Gastroesophageal sphincter (tissue), 4 donors: ENCODE data around the gene PANK4. TPM values are rescaled to one million over a fixed set of nuclear protein-coding genes. Genes with fewer than 3 reads are reported as not detected.
"Not testable (repeated sequence)": the region's sequence is repeated elsewhere in the genome, so short reads cannot be mapped to it uniquely, and the experiment has no call there.

Source experiments
- ATAC-seq: fragments of 150-250 bp; one replicate; pipeline ENCODE4 v1.9.1; 2016; ENCODE audit warnings: mild to moderate bottlenecking, moderate library complexity
- H3K27ac ChIP-seq, 4 donors: fragments of 200-600 bp; sonication (generic) in 3 of 4; 1 replicate in 3 of 4; 2 replicates in 1 of 4; pipeline ENCODE4 v1.5.1; 2016 to 2019
- H3K27me3 ChIP-seq: fragments of 200-600 bp; sonication (generic); one replicate; pipeline ENCODE4 v1.5.1; 2019
- H3K36me3 ChIP-seq, 2 donors: fragments of 200-600 bp; sonication (generic); one replicate each; pipeline ENCODE4 v1.5.1; 2019; ENCODE audit warnings: control low read depth in 1 of 2
- H3K4me1 ChIP-seq, 3 donors: fragments of 200-600 bp; sonication (generic); 1 replicate in 2 of 3; 2 replicates in 1 of 3; pipeline ENCODE4 v1.5.1; 2016 to 2019; ENCODE audit warnings: control low read depth in 2 of 3
- H3K4me3 ChIP-seq, 2 donors: fragments of 200-600 bp; sonication (generic); one replicate each; pipeline ENCODE4 v1.5.1; 2019; ENCODE audit warnings: mild to moderate bottlenecking in 1 of 2, moderate library complexity in 1 of 2
- H3K9me3 ChIP-seq, 3 donors: fragments of 200-600 bp; sonication (generic); one replicate each; pipeline ENCODE4 v1.5.1; 2017 to 2019; ENCODE audit warnings: control low read depth in 2 of 3
- EP300 ChIP-seq: sonication (generic); formaldehyde crosslinking; IDR thresholded peaks from one replicate; pipeline ENCODE4 v1.6.1; 2017; ENCODE audit warnings: antibody characterized with exemption, mild to moderate bottlenecking
- POLR2A ChIP-seq, 2 donors: fragments of 450-650 bp; IDR thresholded peaks; one replicate each; pipeline ENCODE4 v1.6.1; 2017; ENCODE audit warnings: antibody characterized with exemption in 2 of 2, mild to moderate bottlenecking in 2 of 2, moderate library complexity in 1 of 2
- POLR2AphosphoS5 ChIP-seq: sonication (generic); formaldehyde crosslinking; IDR thresholded peaks from one replicate; pipeline ENCODE4 v1.6.1; 2017; ENCODE audit warnings: antibody characterized with exemption
- WGBS, 2 donors: methylation state at CpG; one replicate each; pipeline ENCODE4 v1.1.5; 2018; ENCODE audit warnings: low coverage in 1 of 2; 5-methylcytosine and 5-hydroxymethylcytosine counted together
- total RNA-seq, 4 donors: library from RNA; depleted of rRNA; stranded (reverse); fragments of >200 nt; gene quantifications; one replicate each; pipeline ENCODE4 v1.1.0, GENCODE V29; 2016
- TF ChIP-seq, protein P1 (sequence below), 4 experiments: fragments of 200-600 bp in 2 of 4; fragments of 450-650 bp in 2 of 4; sonication (generic) in 1 of 4; IDR thresholded peaks; one replicate each; pipeline ENCODE4 v1.5.1; 2017 to 2019; ENCODE audit warnings: antibody characterized with exemption in 4 of 4, mild to moderate bottlenecking in 2 of 4, moderate library complexity in 2 of 4

PANK4 gene
- total RNA-seq = 10 to 100 TPM; 32.6 to 46.8 (median 34.0) TPM

DNA sequence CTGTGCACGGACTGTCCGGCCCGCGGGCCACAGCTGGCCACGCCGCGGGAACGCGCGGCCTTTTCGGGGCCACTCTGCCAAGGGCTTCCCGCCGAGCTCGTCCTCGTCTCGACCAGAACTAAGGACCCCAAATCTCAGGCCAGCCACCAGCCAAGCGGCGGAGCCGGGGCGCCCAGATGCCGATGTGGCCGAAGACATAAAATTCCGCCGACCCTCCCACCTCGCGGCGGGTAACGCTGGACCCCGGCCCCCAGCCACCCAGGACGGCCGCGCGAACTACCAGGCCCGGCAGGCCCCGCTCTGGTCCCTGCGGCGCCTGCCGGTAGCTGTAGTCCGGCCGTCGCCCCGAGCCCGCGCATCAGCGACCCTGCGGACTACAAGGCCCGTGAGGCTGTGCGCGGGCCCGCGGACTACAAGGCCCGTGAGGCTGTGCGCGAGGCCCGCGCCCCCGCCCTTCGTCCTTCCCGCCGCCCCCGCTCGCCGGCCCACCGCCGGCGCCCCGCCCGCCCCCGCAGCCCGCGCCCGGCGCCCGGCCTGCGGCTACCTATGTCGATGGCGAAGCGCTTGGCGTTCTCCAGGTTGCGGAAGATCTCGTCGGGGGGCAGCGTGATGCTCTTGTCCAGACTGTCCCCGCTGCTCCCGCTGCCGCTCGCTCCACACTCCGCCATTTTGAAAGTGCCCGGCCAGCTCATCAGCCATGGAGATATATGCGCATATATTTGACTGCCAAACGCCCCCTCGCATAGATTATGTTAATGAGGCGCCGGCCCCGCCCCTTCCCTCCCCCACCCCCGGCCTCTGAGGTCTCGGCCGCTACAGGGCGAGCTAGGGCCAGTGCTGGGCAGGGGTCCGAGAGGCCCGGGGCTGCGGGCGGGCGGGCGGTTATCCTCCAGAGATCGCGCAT, at the start of gene PANK4:
PANK4 (minus strand) TSS at position 677 of the 904 bp plus-strand sequence; CDS start at position 668, 9 bp downstream.
- peak within 1 kb of the TSS in 3 of 4 donors; percentile 82 to 94 (median 84) for H3K27ac ChIP-seq
- no peaks in the 10 kb centered on the region for H3K9me3 ChIP-seq
- no CpG with 5 or more reads among the region's 107 CpGs for WGBS, 2 donors
- H3K27me3 ChIP-seq = peaks cover 41% of the 10 kb centered on the region
- ATAC-seq = peak; percentile 97
- peaks cover 0 to 78% (median 41%) of the 10 kb centered on the region in 3 donors for H3K4me1 ChIP-seq
- peak within 1 kb of the TSS; percentile 78 to 89 for H3K4me3 ChIP-seq
- TF ChIP-seq EP300 = no peak
- peak; percentile 31 for TF ChIP-seq POLR2AphosphoS5
- TF ChIP-seq POLR2A (IDR thresholded peaks at IDR 0.05) = peak in 1 of 2 donors; percentile 50
- TF ChIP-seq, protein P1, sequence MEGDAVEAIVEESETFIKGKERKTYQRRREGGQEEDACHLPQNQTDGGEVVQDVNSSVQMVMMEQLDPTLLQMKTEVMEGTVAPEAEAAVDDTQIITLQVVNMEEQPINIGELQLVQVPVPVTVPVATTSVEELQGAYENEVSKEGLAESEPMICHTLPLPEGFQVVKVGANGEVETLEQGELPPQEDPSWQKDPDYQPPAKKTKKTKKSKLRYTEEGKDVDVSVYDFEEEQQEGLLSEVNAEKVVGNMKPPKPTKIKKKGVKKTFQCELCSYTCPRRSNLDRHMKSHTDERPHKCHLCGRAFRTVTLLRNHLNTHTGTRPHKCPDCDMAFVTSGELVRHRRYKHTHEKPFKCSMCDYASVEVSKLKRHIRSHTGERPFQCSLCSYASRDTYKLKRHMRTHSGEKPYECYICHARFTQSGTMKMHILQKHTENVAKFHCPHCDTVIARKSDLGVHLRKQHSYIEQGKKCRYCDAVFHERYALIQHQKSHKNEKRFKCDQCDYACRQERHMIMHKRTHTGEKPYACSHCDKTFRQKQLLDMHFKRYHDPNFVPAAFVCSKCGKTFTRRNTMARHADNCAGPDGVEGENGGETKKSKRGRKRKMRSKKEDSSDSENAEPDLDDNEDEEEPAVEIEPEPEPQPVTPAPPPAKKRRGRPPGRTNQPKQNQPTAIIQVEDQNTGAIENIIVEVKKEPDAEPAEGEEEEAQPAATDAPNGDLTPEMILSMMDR (IDR thresholded peaks at IDR 0.05) = peak in 3 of 4 experiments; percentile 23 to 37 (median 28)
- H3K36me3 ChIP-seq = peaks cover 0 to 5% of the 10 kb centered on the region in 2 donors

DNA sequence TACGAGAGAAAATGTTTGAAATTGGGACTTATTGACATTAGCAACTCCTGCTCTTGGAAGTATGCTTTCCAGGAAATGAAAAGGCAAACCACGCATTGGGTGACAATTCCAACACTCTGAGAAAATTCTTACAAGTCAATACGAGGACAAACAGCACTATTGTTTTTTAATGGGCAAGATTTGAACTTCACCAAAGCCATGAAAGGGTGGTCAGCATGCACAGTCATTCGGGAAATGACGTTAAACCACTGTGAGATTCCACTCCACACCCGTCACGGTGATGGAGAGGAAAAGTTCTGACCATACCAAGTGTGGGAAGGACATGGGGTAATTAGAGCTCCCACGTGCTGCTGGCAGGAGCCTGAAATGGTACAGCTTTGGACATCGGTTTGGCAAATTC, 48.0 kb upstream of the PANK4 start:
- H3K36me3 ChIP-seq = no peaks in the 10 kb centered on the region
- H3K4me1 ChIP-seq = peaks cover 0 to 17% (median 9%) of the 10 kb centered on the region in 3 donors
- no peak overlapping the region for H3K27ac ChIP-seq
- no peak for ATAC-seq
- TF ChIP-seq EP300 (no peak), POLR2A (IDR thresholded peaks at IDR 0.05) (no peak), POLR2AphosphoS5 (no peak)
- TF ChIP-seq, protein P1 (IDR thresholded peaks at IDR 0.05) = no peak
- H3K4me3 ChIP-seq = no peak overlapping the region
- H3K27me3 ChIP-seq = peaks cover 74% of the 10 kb centered on the region
- WGBS, 2 donors = 60 to 70% methylated on average over 3 to 6 of the region's 9 CpGs
- peaks cover 0 to 16% (median 0%) of the 10 kb centered on the region in 3 donors for H3K9me3 ChIP-seq

DNA sequence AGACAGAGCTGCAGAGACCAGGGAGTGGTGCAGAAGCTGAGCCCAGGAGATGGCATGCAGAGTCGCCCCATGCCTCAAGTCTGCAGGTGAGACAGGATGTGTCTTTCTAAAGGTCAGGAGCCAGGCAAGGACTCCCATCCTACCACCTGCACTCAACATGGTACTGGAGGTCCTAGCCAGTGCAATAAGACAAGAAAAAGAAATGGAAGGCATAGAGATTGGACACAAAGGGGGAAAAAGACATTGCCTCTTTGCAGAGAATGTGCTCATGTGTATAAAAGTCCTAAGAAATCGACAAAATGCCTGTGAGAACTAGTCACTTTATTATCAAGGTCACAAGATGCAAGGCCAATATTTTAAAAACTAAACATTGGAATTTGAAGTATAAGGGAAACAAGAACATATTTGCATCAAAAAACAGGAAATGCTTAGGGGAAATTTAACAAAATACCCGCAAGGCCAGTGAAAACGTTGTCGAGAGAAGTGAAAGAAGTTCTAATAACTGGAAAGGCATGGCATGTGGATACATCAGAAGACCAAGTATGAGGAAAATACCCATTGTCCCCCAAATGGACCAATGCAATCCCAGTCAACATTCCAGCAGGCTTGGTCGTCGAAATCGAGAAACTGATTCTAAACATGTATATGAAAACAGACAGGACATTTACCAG, 47.0 kb upstream of the PANK4 start:
- Histone ChIP-seq H3K9me3 (peaks cover 0 to 16% (median 0%) of the 10 kb centered on the region in 3 donors), H3K4me1 (peaks cover 0 to 17% (median 9%) of the 10 kb centered on the region in 3 donors), H3K27me3 (peaks cover 69% of the 10 kb centered on the region), H3K36me3 (no peaks in the 10 kb centered on the region), H3K27ac (no peak overlapping the region), H3K4me3 (no peak overlapping the region)
- WGBS, 2 donors = 81 to 92% methylated on average over 7 to 8 of the region's 8 CpGs
- ATAC-seq = no peak
- TF ChIP-seq POLR2AphosphoS5 (no peak), EP300 (no peak), POLR2A (IDR thresholded peaks at IDR 0.05) (no peak)
- TF ChIP-seq, protein P1 (IDR thresholded peaks at IDR 0.05) = no peak

DNA sequence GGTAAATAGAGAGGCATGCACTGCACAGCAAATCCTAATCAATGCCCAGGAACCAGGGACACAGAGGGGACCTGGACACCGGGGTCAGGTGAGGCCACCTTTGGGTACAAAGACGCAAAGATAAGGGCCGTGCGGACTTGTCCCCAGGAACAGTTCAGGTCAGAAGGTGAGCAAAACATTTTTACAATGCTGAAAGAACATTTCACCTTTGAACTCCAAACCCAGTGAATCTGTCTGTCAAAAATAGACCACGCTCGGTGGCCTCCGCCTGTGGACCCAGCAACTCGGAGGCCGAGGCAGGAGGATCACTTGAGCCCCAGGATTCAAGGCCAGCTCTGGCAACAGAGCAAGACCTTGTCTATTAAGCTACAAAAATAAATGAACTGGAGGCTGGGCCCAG, 45.0 kb upstream of the PANK4 start:
- Histone ChIP-seq H3K27me3 (peaks cover 64% of the 10 kb centered on the region), H3K27ac (no peak overlapping the region), H3K36me3 (no peaks in the 10 kb centered on the region), H3K4me1 (peaks cover 0 to 11% (median 7%) of the 10 kb centered on the region in 3 donors), H3K4me3 (no peak overlapping the region), H3K9me3 (peaks cover 0 to 16% (median 0%) of the 10 kb centered on the region in 3 donors)
- WGBS, 2 donors = 83 to 94% methylated on average over 3 to 9 of the region's 9 CpGs
- no peak for TF ChIP-seq EP300
- ATAC-seq = no peak

DNA sequence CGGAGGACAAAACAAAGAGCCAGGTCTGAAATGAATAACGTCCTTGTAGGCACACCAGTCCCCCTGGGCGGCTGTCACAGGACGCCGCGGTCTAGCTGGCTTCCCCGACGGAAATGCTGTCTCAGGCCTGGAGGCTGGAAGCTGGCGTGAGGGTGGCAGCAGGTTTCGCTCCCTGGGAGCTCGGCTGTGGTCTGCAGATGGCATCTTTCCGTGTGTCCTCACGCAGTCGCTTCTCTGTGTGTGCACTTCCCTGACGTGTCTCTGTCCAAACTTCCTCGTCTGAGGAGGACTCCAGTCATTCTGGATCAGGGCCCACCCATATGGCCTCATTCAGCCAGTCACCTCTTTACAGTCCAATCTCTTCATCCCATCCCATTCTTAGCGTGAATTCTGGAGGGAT, 43.9 kb upstream of the PANK4 start:
- Histone ChIP-seq H3K4me3 (no peak overlapping the region), H3K27ac (no peak overlapping the region), H3K27me3 (peaks cover 64% of the 10 kb centered on the region), H3K36me3 (no peaks in the 10 kb centered on the region), H3K9me3 (peaks cover 0 to 16% (median 0%) of the 10 kb centered on the region in 3 donors), H3K4me1 (peaks cover 0 to under 1% (median 0%) of the 10 kb centered on the region in 3 donors)
- no peak for TF ChIP-seq POLR2A (IDR thresholded peaks at IDR 0.05)
- no peak for ATAC-seq
- WGBS, 2 donors = 71 to 79% methylated on average over 5 to 12 of the region's 17 CpGs

DNA sequence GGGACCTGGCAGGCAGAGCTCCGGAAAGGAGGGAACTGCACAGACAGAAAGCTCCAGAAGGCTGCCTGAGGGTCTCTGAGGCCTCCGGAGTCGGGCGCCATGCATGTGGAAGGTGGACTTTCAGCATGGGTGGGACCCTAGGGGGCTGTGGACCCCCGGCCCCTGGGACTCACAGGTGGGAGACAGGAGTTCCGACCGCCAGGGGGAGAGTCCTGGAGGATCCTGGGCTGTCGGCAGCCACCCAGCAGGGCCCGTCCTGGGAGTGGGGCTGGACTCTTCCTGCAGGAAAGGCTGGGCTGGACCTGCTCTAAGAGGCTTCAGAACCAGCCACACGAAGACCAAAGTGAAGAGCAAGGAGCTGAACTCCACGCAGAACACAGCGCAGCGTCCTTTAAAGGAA, 43.3 kb upstream of the PANK4 start:
- peaks cover 67% of the 10 kb centered on the region for H3K27me3 ChIP-seq
- WGBS, 2 donors = 73% methylated on average over 3 of the region's 13 CpGs; no CpG with 5 or more reads in 1 of the 2 donors
- H3K4me1 ChIP-seq, ATAC-seq, H3K36me3 ChIP-seq, H3K27ac ChIP-seq, H3K4me3 ChIP-seq: not testable (repeated sequence)
- H3K9me3 ChIP-seq = peaks cover 0 to 16% (median 0%) of the 10 kb centered on the region in 3 donors
